GM18498 (cell line): ENCODE measurements around the gene CD247.

Experiments used
- ATAC-seq: cut with Tn5 transposase; IDR thresholded peaks from one replicate; pipeline ENCODE4 v1.9.1; 2021; ENCODE audit warnings: mild to moderate bottlenecking, moderate library complexity; ENCODE audit not compliant: unreplicated experiment

Gene CD247

DNA sequence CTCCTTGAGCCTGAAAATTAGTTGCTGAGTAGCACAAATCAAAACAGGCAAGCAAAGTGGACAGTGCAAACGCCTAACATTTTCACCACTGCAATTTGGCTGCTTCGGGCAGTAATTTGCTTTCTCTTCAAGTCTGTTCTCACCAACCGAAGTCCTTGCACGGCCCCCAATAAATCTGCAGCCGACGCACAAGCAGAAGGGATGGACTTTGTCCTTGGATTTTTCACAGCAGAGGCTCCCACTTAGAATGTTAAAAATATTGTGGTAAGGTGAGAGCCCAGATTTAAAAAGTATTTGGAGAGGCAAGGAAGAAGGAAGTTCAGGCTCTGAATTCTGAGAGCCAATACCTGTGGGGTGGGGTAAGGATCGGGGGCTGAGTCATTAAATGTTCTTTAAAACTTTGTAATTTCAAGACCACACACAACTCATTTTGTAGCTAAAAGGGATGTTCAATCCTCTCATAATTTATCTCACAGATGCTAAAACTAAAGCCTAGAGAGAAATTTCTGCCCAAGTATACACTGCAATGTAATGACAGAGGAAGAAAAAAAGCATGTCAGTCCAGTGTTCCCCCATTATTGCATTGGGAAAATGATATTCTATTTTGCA is 6.2 kb downstream of the CD247 start:
- no peak for ATAC-seq

DNA sequence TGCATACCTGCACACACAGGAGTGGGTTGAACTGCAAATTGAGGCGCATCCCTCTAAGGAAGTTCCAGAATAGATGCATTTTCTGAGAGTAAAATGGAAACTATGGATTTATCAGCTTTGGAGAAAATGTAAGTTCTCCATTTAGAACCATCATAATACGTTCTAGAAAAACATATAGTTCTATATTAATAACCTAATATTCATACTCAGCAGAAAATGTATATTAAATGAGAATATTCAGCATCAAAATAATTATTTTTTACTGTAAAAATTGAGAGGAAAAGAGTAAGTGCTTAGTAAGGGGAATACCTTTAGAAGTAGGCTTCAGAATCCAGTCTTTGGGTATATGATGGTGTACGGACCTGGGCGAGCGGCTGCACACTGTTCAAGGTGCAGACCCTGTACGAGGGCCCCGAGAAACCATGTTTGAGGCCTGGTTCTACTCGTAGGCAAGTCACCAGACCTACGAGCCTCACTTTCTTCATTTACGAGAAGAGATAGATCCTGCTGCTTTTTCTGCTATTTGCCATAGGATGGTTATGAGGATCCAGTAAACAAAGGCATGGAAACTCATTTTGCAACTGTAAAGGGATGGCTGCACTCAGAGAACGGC is 6.8 kb downstream of the CD247 start:
- no peak for ATAC-seq

DNA sequence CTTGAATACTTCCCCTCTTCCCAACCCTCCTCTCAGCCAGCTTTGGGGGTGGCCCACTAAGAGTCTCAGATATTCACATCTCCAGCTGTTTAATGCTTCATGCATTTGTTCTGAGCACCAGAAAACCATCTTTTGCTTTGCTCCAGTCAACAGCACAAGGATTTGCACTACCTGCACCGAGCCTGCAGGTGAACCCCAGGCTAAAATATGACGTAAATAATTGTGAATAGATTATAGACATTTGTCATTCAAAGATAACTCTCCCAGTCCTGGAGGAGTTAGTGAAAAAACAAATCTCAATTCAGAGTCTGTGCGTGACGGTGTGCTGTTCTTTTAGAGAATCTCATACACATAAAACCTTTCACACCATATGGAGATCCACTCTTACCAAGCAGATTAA is 7.4 kb downstream of the CD247 start:
- ATAC-seq = no peak

DNA sequence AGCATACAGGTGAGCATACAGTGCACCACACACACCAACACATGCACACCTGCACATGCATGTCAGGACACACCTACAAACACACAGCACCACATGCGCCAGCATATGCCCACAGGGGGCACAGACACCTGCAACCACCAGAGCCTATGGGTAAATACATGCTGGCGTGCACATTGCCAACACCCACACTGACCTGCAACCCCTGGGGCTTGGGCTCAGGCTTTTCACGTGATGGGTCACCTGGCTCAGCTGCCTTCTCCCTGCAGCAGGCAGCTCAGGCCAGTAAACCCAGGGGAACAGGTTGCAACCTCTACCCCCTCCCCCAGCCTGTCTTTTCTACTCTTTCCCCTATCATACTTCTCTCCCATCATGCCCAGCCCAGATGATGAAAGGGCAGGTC is 8.1 kb downstream of the CD247 start:
- ATAC-seq = no peak

DNA sequence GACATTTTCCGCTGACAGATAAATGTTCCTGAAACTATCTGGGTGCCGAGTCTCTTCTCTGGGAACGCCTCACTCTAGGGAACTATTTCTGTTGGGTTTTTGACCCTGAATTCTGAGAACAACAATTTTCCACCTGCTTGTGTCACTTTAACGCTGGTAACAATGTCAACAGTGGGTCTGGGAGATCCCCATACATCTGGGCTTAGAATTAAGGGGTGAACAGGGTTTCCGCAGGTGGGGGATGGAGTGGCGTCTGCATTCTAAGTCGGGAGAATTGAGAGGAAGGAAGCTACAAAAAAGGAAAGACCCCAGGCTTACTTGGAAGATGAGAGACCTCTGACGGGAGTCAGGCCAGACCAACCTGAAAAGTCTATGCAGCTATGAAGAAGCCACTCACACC is 8.7 kb downstream of the CD247 start:
- no peak for ATAC-seq

DNA sequence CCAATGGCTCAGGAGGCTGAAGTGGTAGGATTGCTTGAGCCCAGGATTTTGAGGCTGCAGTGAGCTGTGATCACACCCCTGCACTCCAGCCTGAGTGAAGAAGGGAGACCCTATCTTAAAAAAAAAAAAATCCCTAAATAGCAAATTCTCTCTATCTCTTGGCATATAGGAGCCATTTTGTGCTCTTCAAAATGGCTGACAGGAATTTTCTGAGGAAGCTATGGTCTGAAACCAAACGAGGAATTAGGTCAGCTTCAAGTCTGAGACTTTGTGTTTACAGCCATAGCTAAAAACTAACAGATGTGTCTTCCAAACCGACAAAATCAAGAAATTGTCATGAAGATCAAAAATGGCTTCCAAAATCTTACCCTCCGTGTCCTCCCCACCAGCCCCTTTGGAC is 10.6 kb downstream of the CD247 start:
- no peak for ATAC-seq

DNA sequence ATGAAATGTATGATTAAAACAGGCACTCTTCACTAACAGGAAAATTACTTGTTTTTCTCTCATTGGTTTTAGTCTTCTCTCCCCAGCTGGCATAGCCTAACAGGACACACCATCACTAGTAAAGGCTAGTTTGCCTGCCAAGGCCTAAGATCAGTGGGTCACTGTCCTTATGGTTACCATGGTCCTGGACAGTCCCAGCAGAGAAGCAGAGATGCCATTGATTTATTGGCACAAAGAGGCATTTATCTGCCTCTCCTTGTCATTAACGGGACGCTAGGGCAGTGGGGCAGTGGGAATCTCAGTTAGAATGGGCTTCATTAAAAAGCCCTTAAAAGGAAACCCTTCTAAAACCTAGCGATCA is 13.9 kb downstream of the CD247 start:
- ATAC-seq = no peak

DNA sequence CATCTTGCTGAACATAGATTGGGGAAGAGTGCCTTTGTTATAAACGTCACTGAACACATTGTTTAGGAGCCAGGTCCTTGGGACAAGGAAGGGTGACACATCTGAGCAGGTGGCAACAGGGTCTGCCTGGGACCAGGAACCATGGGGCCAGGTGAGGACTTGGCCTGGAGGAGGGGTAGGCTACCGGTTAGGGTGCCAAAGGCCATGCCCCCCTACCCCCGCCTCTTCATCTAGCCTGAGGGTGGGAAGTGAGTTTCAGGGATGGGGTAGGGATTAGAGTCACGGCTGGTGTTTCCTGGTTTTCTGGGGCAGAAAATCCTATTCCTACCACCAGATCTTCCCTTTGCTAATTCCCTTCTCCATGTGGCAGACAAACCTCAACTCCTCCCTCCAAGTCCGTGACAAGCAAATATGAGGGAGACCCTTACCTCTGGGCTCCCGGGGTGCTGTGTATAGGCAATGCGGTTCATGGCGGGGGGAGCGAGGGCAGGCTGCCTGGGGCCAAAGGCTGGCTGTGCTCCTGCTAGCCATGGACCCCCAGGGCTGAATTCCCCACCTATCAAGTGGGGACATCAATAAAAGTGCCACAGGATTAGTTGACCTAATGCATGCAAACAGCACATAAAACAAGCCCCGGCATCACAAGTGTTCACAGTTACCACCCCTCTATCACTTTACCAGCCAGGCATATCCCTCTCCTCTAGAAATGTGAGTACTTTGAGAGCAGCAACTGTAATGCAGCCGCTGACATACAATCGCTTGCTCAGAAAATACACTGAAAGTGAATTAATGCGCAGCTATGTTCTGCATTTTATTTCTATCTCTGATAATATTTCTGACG is 14.5 kb downstream of the CD247 start:
- ATAC-seq = no peak

DNA sequence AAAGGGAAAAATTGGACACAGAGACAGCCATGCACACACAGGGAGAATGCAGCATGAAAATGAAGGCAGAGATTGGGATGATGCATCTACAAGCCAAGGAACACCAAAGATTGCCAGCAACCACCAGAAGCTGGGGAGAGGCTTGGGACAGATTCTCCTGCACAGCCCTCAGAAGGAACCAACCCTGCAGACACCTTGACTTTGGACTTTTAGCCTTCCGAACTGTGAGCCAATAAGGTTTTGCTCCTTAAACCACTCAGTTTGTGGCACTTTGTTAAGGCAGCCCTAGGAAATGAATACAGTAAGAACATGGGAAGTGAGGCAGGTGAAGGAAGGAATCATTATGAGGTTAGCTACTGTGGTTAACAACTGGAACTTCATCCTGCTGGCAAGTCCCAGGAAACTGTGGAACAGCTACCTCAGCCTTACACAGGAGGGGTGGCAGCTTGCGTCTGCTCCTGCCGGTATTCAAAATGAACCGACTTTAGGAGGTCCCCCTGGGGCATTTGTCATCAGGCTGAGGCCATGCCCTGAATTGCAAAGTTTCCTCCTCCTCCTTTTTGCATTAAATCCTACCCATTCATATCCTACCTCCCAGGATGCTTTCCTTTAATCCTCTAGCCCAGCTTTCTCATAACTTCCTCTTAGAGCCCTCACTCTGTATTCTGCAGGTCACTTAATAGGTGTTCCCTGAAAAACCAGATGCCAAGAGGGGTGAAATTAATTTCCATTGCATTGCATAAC is 15.4 kb downstream of the CD247 start:
- ATAC-seq = no peak

DNA sequence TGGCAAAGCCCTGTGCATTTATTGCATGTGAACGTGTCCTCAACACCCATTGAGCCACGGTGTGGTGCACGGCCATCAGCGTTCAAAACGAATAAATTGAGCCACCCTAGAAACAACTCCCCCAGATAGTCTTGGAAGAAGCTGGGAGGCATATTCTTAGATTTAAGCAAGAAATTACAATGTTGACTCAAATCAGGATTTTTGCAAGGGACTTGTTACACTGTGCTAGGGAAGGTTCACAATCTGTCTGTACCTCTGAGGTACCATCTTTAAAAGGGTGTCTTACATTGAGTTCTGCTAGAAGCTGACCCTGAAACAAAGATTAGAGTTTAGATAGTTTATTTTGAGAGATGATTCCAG is 16.2 kb downstream of the CD247 start:
- ATAC-seq = no peak

DNA sequence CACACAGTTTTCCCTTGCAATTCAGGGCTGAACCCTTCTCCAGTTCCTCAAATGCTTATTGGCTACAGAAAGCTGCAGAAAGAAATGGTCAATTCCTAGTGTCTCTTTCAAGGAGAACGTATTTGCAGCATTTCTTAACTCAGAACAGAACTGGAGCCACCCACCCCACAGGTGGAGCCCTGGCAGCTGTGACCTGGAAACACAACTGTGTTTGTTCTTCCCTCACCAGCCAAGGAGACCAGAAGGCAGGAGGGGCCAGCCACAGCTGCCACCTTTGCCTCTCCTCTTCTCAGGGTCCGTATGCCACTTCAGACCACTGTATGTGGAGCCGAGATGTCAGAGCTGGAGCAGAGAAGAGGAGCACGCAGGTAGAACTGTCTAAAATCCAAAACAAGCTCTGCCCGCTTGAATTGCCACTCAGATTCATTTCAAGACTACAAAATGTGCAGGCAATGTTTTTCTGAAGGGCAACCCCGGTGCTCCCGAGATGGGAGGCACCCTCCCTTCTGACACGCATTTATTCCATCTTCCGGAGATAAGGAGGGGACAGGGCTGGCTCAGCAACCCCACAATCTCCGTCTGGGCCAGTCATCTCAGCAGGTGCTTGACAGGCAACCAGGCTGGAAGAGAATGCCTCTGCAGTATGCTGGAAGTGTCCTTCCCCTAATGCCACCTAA is 16.7 kb downstream of the CD247 start:
- no peak for ATAC-seq

DNA sequence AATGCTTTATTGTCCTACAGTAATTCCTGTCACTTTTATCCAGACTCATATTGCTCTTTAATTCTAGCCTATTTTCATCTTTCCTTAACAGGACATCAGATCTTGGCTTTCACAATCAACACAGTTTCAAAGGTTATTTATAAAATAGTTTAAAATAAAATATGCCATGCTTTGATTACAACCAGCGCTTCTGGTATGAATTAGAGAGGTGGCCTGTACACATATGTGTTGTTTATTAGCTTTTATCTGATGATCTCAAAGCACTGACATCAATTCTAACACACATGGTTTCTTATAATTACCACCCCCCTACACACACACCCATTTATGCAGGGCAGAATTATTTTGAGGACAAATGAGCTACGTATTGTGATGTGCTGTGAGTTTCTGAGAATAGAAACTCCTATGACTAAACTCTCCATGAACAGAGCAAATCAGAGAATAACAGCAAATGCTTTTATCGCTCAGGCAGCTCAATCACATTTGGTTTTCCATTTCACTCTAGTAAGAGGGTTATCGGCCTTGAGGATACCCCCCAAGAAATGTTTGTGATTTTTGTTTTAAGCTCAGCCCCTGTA is 18.0 kb downstream of the CD247 start:
- ATAC-seq = no peak

DNA sequence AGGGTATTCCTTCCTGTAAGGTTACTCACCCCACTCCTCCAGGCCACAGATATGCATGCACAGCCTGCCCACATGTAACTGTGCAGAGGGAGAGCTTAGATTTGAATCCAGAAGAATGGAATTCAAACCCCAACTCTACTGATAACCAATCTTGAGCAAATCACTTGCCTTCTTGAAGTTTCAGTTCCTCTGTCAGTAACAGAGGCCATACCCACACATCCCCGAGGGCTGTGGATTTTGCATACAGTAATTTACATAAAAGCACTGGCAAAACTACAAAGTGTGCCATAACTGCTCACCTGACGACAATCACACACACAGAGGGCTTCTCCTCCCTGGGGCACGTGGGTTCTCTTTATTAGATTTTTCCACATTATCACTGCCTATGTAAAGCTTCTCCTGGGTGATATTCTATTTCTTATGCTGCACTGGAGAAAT is 18.6 kb downstream of the CD247 start:
- ATAC-seq = peak; percentile 96

DNA sequence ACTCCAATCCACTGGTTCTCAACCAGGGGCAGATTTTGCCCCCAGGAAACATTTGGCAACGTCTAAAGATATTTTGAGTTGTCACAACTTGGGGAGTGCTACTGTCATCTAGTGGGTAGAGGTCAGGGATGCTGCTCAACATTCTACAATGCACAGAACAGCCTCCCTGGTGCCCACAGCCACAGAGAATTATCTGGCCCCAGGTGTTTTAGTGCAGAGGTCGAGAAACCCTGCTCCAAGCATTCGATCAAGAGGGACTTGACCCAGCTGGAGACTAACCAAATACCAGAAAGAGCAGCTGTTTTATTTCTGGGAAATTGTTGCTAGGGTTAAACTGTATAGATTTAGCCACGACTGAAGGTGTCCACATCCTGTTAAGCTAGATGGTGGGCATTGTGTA is 19.2 kb downstream of the CD247 start:
- peak; percentile 15 for ATAC-seq

DNA sequence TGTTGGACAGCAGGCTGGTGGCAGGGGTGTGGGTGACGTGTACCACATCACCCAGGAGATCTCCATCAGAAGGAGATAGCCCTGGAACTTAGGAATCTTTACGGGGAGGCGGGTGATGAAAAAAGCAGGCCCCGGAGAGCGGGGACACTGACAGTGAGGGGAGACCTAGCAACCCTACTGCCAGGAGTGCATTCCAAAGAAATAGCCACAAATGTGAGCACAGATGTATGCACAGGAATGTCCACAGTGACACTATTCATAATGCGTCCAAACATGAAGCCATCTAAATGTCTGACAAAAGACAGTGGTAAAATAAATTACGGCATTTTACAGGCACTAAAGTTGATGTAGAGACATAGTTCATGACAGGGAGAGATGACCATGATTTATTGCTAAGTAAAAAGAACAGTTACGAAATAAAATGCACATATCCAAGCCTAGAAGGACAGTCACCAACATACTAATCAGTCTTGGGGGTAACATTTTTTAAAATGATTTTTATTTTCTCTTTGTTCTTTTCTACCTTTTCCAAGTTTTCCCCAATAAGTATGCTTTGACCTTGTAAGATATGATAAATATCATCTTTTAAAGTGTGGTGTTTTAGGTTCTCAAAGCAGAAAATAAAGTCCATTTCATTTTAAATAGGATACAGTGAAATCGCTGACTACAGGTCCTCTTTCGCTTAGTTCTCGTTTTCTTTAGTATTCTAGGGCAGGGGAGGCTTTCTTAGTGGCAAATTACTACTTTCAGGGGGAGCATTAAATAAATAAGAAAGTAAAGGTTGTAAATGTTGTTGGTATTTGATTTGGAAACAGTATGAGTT is 21.3 kb downstream of the CD247 start:
- ATAC-seq = no peak

DNA sequence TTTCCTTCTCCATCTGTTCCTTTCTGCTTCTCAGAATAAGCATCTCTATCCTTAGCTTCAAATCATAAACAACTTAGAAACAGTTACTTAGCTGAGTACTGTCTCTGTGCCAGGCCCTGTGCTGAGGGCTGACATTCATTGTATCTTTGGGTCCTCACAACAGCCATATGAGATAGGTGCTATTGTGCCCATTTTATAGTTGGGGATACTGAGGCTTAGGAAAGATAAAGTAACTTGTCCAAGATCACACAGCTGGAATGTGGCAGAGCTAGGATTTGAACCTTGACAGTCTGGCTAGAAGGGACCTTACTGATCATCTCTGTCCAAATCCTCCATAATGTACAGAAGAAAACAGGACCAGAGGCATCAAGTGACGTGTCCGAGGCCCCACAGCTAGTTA is 25.0 kb downstream of the CD247 start:
- ATAC-seq = no peak

DNA sequence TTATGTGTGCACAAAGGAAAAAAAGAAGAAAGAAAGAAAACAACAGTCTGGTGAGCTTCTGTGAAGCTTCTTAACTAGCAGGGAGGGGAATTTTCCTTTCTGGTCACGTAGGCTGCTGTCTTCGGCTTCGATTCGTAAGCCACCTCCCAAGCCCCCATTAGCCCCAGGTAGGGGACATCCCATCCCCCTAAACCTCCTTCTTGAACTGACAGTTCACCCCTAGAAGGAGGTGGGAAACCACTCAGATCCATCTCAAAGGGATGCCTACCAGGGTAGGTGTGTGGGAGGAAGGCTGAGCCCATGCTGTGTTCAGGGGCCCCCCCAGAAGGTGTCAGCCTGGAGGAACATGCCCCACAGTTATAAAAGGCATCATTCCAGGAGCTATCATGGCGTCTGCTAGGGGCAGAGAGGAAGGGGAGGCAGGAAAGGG is 25.8 kb downstream of the CD247 start:
- no peak for ATAC-seq

DNA sequence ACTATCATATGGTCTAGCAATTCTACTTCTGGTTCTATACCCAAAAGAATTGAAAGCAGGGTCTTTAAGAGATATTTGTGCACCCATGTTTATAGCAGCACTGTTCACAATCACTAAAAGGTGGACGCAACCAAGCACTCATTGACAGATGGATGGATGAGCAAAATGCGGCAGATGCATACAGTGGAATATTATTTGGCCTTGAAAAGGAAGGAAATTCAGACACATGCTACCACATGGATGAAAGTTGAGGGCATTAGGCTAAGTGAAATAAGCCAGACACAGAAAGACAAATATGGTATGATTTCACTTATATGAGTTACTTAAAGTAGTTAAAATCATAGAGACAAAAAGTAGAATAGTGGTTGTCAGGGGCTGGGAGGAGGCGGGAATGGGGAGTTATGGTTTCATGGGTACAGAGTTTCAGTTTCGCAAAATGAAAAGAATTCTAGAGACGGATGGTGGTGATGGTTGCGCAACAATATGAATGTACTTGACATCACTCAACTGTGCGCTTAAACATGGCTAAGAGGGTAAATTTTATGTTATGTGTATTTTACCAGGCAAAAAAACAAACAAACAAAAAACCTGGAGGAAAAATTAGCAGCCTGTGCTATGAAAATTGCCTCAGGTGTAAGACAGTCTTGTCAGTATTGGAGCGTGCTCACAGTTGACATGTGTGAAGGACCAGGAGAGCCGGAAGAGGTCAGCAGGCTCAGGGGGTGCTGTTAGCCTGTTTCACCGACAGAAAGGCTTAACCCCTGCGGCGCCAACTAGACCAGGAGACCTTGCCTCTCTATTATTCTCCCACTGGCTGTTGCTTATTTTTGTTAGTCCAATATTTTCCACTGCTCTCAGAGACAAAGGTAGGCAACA is 26.5 kb downstream of the CD247 start:
- no peak for ATAC-seq

DNA sequence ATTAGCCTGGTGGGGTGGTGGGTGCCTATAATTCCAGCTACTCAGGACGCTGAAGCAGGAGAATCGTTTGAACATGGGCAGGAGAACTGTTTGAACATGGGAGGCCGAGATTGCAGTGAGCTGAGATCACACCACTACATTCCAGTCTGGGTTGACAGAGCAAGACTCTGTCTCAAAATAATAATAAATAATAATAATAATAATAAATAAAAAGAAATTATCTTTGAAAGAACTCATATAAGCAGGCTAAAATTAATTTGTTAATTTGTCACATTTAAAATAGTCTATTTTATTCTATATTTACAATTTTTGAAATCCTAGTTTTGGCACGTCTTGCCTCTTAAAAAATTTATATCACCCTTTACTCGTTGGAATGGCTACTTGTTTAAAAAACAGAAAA is 27.6 kb downstream of the CD247 start:
- no peak for ATAC-seq
